SU-DHL-6 (cell line): ENCODE measurements around the gene NEK10.

ENCODE experiments used
- CTCF ChIP-seq: fragments of 200-600 bp; sonication (generic); IDR thresholded peaks from one replicate; pipeline ENCODE4 v1.5.1; 2017; ENCODE audit warnings: antibody characterized with exemption, mild to moderate bottlenecking, low read length, moderate library complexity; ENCODE audit not compliant: insufficient read depth, poor library complexity, severe bottlenecking
- EZH2phosphoT487 ChIP-seq: fragments of 200-600 bp; sonication (generic), shearing (Covaris generic); conservative IDR thresholded peaks from 2 replicates; pipeline ENCODE4 v1.6.1; 2018; ENCODE audit warnings: mild to moderate bottlenecking, antibody characterized with exemption, low read length, moderate library complexity, mixed read lengths

- TF ChIP-seq CTCF (no peak), EZH2phosphoT487 (no peak)
Observed at GRCh38 chr3:27194861-27195483, 174.2 kb downstream of the NEK10 start.
